AG04449 (cell line): Measurements from ENCODE around the gene ZNF296.

ENCODE experiments used
- CTCF ChIA-PET: fragments of 350-600 bp; formaldehyde crosslinking; extraction: SDS; loops from one replicate; lab custom pipeline; 2021; ENCODE audit warnings: antibody characterized with exemption; lab: Yijun Ruan, JAX
- POLR2A ChIA-PET: fragments of 400-600, 350-600 bp; formaldehyde crosslinking; extraction: SDS; loops from one replicate; lab custom pipeline; 2020; ENCODE audit warnings: antibody characterized with exemption, inconsistent platforms; lab: Yijun Ruan, JAX
- DNase-seq: peaks from one replicate; pipeline ENCODE4 v3.0.0-alpha.2; 2010; ENCODE audit warnings: low read depth, low spot score
- H3K4me3 ChIP-seq: 2 replicates; pipeline ENCODE4 v1.5.1; 2011; ENCODE audit warnings: low read depth, mild to moderate bottlenecking, control low read depth, low read length
- CTCF ChIP-seq: IDR thresholded peaks from one replicate; pipeline ENCODE4 v1.5.1; 2011; ENCODE audit warnings: mild to moderate bottlenecking, moderate library complexity, low read length, control low read depth, inconsistent platforms; ENCODE audit not compliant: insufficient read depth; ENCODE audit errors: missing control alignments

The ZNF296 gene

GRCh38 chr19:45100201-45100600 lies 23.9 kb upstream of the ZNF296 start:
- ChIA-PET POLR2A (no interaction called here), CTCF (interaction anchor here (1.3 to 4.7 kb wide), 2 partner anchors 25 to 30 kb away, joined by 3 to 28 read pairs; no protein-coding TSS in a partner anchor)
- no peak overlapping the region for H3K4me3 ChIP-seq
- TF ChIP-seq CTCF: no peak
- no peak for DNase-seq

GRCh38 chr19:45099467-45100191 lies 23.4 kb upstream of the ZNF296 start:
- POLR2A ChIA-PET: no interaction called here
- no peak for DNase-seq
- no peak overlapping the region for H3K4me3 ChIP-seq
- CTCF ChIA-PET: interaction anchor here (0.7 to 4.7 kb wide), 6 partner anchors 13 to 227 kb away, joined by 3 to 28 read pairs (median 3); no protein-coding TSS in a partner anchor
- TF ChIP-seq CTCF: no peak

DNA sequence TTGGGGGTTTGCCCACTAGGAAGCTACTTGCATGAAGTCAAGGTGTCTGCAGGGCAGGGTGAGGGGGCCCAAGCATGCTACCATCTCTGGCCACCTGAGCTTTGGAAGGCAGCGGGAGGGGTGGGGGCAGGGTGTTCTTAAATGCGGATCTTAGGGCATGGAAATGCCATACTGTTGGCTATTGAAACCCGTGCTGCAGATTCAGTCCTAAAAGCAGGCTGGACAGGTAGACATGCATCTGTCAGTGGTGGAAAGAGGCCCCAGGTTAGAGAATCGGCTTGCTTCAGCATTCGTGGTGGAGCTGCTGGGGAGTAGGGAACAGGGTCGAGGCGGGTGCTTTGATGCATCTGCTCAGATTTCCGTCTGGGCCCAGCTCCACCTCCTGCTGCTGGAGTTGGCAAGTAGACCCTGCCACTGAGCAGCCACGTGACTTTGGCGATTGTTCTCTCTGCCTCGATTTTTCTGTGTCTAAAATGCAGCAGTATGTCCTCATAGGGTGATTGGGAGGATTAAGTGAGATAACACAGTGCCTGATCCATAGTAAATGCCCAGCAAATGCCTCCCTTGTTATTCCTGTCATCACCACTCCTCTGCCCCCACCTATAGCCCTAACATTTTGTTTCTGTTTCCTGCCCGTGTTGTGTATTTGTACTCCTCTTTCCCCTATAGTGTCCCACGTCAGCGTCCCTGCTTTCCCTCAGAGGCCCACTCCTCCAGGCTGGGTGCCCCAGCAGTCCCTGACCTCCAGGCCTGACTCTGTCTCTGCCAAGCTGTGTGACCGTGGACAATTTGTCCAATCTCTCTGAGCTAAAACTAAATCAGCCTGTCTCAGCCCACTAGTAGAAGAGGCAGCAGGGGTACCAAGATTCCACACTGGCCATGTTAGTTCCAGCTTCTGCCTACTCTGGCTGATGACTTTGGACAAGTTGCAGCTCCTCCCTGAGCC lies 22.5 kb upstream of the ZNF296 start:
- TF ChIP-seq CTCF: no peak

DNA sequence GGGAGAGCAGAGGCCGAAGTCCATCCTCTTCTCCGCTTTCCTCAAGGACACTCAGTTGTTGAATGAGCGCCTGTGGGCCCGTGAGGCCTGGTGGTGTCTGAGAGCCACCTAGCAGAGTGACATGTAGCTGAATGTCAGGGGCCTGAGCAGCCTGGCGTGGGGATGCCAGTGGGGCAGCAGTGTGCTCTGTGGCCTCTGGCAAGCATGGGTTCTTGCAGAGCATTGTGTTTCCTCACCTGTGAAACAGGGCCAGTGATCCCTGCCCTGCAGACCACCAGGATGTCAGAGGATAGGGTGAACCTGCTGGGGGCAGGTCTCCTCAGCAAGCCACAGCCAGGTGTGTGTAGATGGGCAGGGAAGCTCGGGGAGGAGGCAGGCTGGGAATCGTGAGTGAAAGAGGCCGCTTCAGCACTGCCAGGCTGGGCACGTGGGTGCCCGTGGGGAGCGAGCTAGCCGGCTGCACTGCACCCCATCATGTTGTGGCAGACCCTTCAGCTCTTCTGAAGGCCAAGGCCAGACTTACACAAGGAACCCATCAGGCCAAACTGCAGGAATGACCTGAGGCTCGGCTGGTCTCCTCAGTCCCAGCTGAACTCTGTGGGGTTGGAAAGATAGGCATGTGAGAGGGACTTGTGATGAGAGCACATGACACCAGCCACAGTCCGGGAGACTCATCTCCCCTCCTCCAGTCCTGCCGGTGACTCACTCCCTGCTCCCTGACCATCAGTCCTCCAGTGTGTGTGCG lies 21.7 kb upstream of the ZNF296 start:
- DNase-seq: peak; percentile 80
- POLR2A ChIA-PET: interaction anchor here (1.0 kb wide), 1 partner anchor 207 kb away, joined by 3 read pairs; the partner anchor contains the start of gene TOMM40

More for the DNA sequence above, 22.5 kb upstream of the ZNF296 start:
- POLR2A ChIA-PET: no interaction called here
- no peak for DNase-seq
- CTCF ChIA-PET: interaction anchor here (0.7 to 4.7 kb wide), 10 partner anchors 13 to 240 kb away, joined by 3 to 28 read pairs (median 3); no protein-coding TSS in a partner anchor
- H3K4me3 ChIP-seq: peak overlapping the region; percentile 20; the same call in 1 of the 2 replicates

DNA sequence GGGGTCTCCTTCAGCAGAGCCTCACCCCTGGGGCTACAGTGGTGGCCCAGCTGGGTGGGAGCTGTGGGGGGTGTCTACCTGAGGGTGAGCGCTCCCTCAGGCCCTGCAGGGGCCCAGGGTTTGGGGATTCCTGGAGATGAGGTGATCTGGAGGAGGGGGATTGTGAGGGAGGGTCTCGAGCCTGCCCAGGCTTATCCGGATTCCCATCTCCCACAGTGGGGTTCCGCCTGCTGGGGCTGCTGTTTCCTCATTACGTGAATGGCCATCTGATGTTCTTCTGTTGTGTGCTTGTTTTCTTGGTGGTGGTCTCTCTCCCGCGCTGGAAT lies 21.1 kb upstream of the ZNF296 start:
- ChIA-PET POLR2A (interaction anchor here (1.0 kb wide), 1 partner anchor 207 kb away, joined by 3 read pairs; the partner anchor contains the start of gene TOMM40), CTCF (interaction anchor here (1.1 to 4.7 kb wide), 3 partner anchors 28 to 152 kb away, joined by 3 to 28 read pairs (median 4); no protein-coding TSS in a partner anchor)
- DNase-seq: no peak
- TF ChIP-seq CTCF: no peak
- no peak overlapping the region for H3K4me3 ChIP-seq

More for the DNA sequence above, 21.7 kb upstream of the ZNF296 start:
- no peak overlapping the region; the same call in 1 of the 2 replicates for H3K4me3 ChIP-seq
- no peak for TF ChIP-seq CTCF
- CTCF ChIA-PET: interaction anchor here (0.7 to 4.7 kb wide), 8 partner anchors 14 to 241 kb away, joined by 3 to 28 read pairs (median 3); no protein-coding TSS in a partner anchor
